IMR-90 (cell line): ENCODE results near the gene TTLL9. TPM values are rescaled to one million over a fixed set of nuclear protein-coding genes. Genes with fewer than 3 reads are reported as not detected.

ENCODE experiments used
- ATAC-seq: fragments of 200-7000 bp; cut with Tn5 transposase; 2 replicates; pipeline ENCODE4 v1.9.1; 2020; ENCODE audit warnings: low read depth, mild to moderate bottlenecking, moderate library complexity
- BruUV-seq: library from RNA; stranded (reverse); fragments of 400-500 nt; replicated peaks from 2 replicates; lab custom pipeline; 2021; lab: Mats Ljungman, UMichigan
- CTCF ChIA-PET: fragments of 300-600 bp; formaldehyde crosslinking; extraction: SDS; loops from one replicate; lab custom pipeline; 2021; ENCODE audit warnings: antibody characterized with exemption; lab: Yijun Ruan, JAX
- POLR2A ChIA-PET: fragments of 300-600 bp; sonication (Branson Sonifier 250); formaldehyde crosslinking; loops from one replicate; lab custom pipeline; 2022; ENCODE audit warnings: antibody characterized with exemption; ENCODE audit not compliant: unreplicated experiment; lab: Charles Lee
- DNase-seq: peaks from one replicate; pipeline ENCODE4 v3.0.0; 2013
- H2AFZ ChIP-seq: replicated peaks from 2 replicates; pipeline ENCODE3; 2013; ENCODE audit warnings: low read length, mild to moderate bottlenecking; ENCODE audit not compliant: poor library complexity
- H2AK5ac ChIP-seq: 2 replicates; pipeline ENCODE4 v1.6.1; 2013; ENCODE audit warnings: low read depth, low read length, inconsistent platforms
- H2AK9ac ChIP-seq: replicated peaks from 2 replicates; pipeline ENCODE3; 2013; ENCODE audit warnings: mild to moderate bottlenecking, low read depth, low read length, moderate library complexity; ENCODE audit not compliant: poor library complexity
- H2BK120ac ChIP-seq: 2 replicates; pipeline ENCODE4 v1.6.1; 2013; ENCODE audit warnings: low read depth, low read length, inconsistent platforms
- H2BK15ac ChIP-seq: 3 replicates; pipeline ENCODE4 v1.6.1; 2013; ENCODE audit warnings: low read depth, low read length, inconsistent platforms
- H2BK20ac ChIP-seq: 2 replicates; pipeline ENCODE4 v1.6.1; 2013; ENCODE audit warnings: low read depth, mild to moderate bottlenecking, inconsistent platforms, low read length, moderate library complexity
- H2BK5ac ChIP-seq: 2 replicates; pipeline ENCODE4 v1.6.1; 2013; ENCODE audit warnings: mild to moderate bottlenecking, low read depth, low read length, inconsistent platforms; ENCODE audit not compliant: poor library complexity, severe bottlenecking
- H3K14ac ChIP-seq: replicated peaks from 2 replicates; pipeline ENCODE4 v1.6.1; 2013; ENCODE audit warnings: low read depth, low read length, inconsistent platforms
- H3K18ac ChIP-seq: 2 replicates; pipeline ENCODE4 v1.6.1; 2013; ENCODE audit warnings: low read depth, low read length, control low read depth
- H3K23ac ChIP-seq: 2 replicates; pipeline ENCODE4 v1.6.1; 2013; ENCODE audit warnings: low read depth, low read length, inconsistent platforms
- H3K27ac ChIP-seq: 2 replicates; pipeline ENCODE4 v1.5.1; 2013; ENCODE audit warnings: mild to moderate bottlenecking, control low read depth, low read length; ENCODE audit not compliant: insufficient read depth
- H3K27me3 ChIP-seq: 2 replicates; pipeline ENCODE4 v1.6.1; 2013; ENCODE audit warnings: low read length; ENCODE audit not compliant: control insufficient read depth, insufficient read depth
- H3K36me3 ChIP-seq: 2 replicates; pipeline ENCODE4 v1.6.1; 2013; ENCODE audit warnings: low read length, mixed read lengths; ENCODE audit not compliant: control insufficient read depth, insufficient read depth
- H3K4ac ChIP-seq: 2 replicates; pipeline ENCODE4 v1.6.1; 2013; ENCODE audit warnings: low read depth, low read length, inconsistent platforms
- H3K4me1 ChIP-seq: 2 replicates; pipeline ENCODE4 v1.6.1; 2013; ENCODE audit warnings: low read length, mixed read lengths; ENCODE audit not compliant: control insufficient read depth, insufficient read depth
- H3K4me2 ChIP-seq: 2 replicates; pipeline ENCODE4 v1.6.1; 2013; ENCODE audit warnings: low read depth, mild to moderate bottlenecking, control low read depth, low read length, moderate library complexity
- H3K4me3 ChIP-seq: 2 replicates; pipeline ENCODE4 v1.5.1; 2013; ENCODE audit warnings: low read depth, mild to moderate bottlenecking, control low read depth, low read length, moderate library complexity; ENCODE audit not compliant: insufficient read depth
- H3K56ac ChIP-seq: 2 replicates; pipeline ENCODE4 v1.6.1; 2013; ENCODE audit warnings: low read length, inconsistent platforms; ENCODE audit not compliant: insufficient read depth; ENCODE audit errors: extremely low read depth
- H3K79me1 ChIP-seq, 2 experiments: 2 replicates each; pipeline ENCODE4 v1.6.1; 2013; ENCODE audit warnings: low read length in 2 of 2, inconsistent platforms in 1 of 2, low read depth in 1 of 2
- H3K9ac ChIP-seq: 2 replicates; pipeline ENCODE4 v1.6.1; 2013; ENCODE audit warnings: low read depth, low read length, control low read depth
- H3K9me1 ChIP-seq: 2 replicates; pipeline ENCODE4 v1.6.1; 2013; ENCODE audit warnings: low read length, inconsistent platforms; ENCODE audit not compliant: insufficient read depth
- H3K9me3 ChIP-seq: 2 replicates; pipeline ENCODE4 v1.6.1; 2013; ENCODE audit warnings: low read length; ENCODE audit not compliant: control insufficient read depth, insufficient read depth
- H4K20me1 ChIP-seq: 2 replicates; pipeline ENCODE4 v1.6.1; 2013; ENCODE audit warnings: low read length, inconsistent platforms; ENCODE audit not compliant: insufficient read depth
- H4K5ac ChIP-seq: 2 replicates; pipeline ENCODE4 v1.6.1; 2013; ENCODE audit warnings: mild to moderate bottlenecking, low read depth, low read length, control low read depth
- H4K8ac ChIP-seq, 2 experiments: 2 replicates each; pipeline ENCODE4 v1.6.1; 2013; ENCODE audit warnings: low read depth in 2 of 2, low read length in 2 of 2, control low read depth in 1 of 2, inconsistent platforms in 1 of 2
- H4K91ac ChIP-seq: 2 replicates; pipeline ENCODE4 v1.6.1; 2013; ENCODE audit warnings: low read depth, low read length, inconsistent platforms; ENCODE audit not compliant: insufficient read depth
- BHLHE40 ChIP-seq: fragments of 150-350 bp; IDR thresholded peaks from 2 replicates; pipeline ENCODE4 v1.6.1; 2016; ENCODE audit warnings: mild to moderate bottlenecking, low read depth, low read length
- CEBPB ChIP-seq: IDR thresholded peaks from 2 replicates; pipeline ENCODE4 v1.6.1; 2012; ENCODE audit warnings: low read depth, low read length, improper control_type of control experiment
- CHD1 ChIP-seq: IDR thresholded peaks from 2 replicates; pipeline ENCODE4 v1.6.1; 2012; ENCODE audit warnings: low read depth, low read length, improper control_type of control experiment
- CTCF ChIP-seq: conservative IDR thresholded peaks from 2 replicates; pipeline ENCODE4 v1.5.1; 2012; ENCODE audit warnings: mild to moderate bottlenecking, low read depth, low read length, improper control_type of control experiment
- ELK1 ChIP-seq: fragments of 150-350 bp; IDR thresholded peaks from 2 replicates; pipeline ENCODE4 v1.6.1; 2016; ENCODE audit warnings: low read depth, mild to moderate bottlenecking, low read length, moderate library complexity, borderline replicate concordance
- FOS ChIP-seq: fragments of 150-350 bp; IDR thresholded peaks from 2 replicates; pipeline ENCODE4 v1.6.1; 2016; ENCODE audit warnings: low read depth, low read length
- MAFK ChIP-seq: IDR thresholded peaks from 2 replicates; pipeline ENCODE4 v1.6.1; 2012; ENCODE audit warnings: low read depth, low read length, improper control_type of control experiment
- MAZ ChIP-seq: IDR thresholded peaks from 2 replicates; pipeline ENCODE4 v1.6.1; 2012; ENCODE audit warnings: low read depth, mild to moderate bottlenecking, low read length, improper control_type of control experiment, moderate library complexity, borderline replicate concordance
- MXI1 ChIP-seq: IDR thresholded peaks from 2 replicates; pipeline ENCODE4 v1.6.1; 2012; ENCODE audit warnings: low read depth, mild to moderate bottlenecking, low read length, moderate library complexity, borderline replicate concordance
- NFE2L2 ChIP-seq: fragments of 150-350 bp; IDR thresholded peaks from 2 replicates; pipeline ENCODE4 v1.6.1; 2016; ENCODE audit warnings: low read depth, mild to moderate bottlenecking, low read length
- POLR2A ChIP-seq: IDR thresholded peaks from 2 replicates; pipeline ENCODE4 v1.6.1; 2012; ENCODE audit warnings: mild to moderate bottlenecking, low read depth, low read length
- RAD21 ChIP-seq: IDR thresholded peaks from 2 replicates; pipeline ENCODE4 v1.6.1; 2012; ENCODE audit warnings: low read length, improper control_type of control experiment
- RCOR1 ChIP-seq: IDR thresholded peaks from 2 replicates; pipeline ENCODE4 v1.6.1; 2012; ENCODE audit warnings: mild to moderate bottlenecking, low read length, improper control_type of control experiment; ENCODE audit not compliant: insufficient replicate concordance
- RFX5 ChIP-seq: IDR thresholded peaks from 2 replicates; pipeline ENCODE4 v1.8.0; 2012; ENCODE audit warnings: low read depth, mild to moderate bottlenecking, low read length, moderate library complexity
- SMC3 ChIP-seq: fragments of 150-350 bp; IDR thresholded peaks from 2 replicates; pipeline ENCODE4 v1.6.1; 2016; ENCODE audit warnings: low read depth, mild to moderate bottlenecking, antibody characterized with exemption, low read length, moderate library complexity
- USF2 ChIP-seq: fragments of 150-350 bp; IDR thresholded peaks from 2 replicates; pipeline ENCODE4 v1.6.1; 2017; ENCODE audit warnings: mild to moderate bottlenecking, antibody characterized with exemption, low read length, low read depth
- WGBS, 2 experiments: methylation state at CpG; one replicate each; pipeline versions ENCODE4 v1.1.5 to v1.1.7; 2013; ENCODE audit warnings: missing lambda C conversion rate in 2 of 2; ENCODE audit not compliant: insufficient read length in 1 of 2; ENCODE audit errors: extremely low coverage in 2 of 2; 5-methylcytosine and 5-hydroxymethylcytosine counted together
- dilution Hi-C: fragments of 300-500 bp; cut with HindIII; formaldehyde crosslinking; loops from one replicate; pipeline ENCODE4 v1.14.3; 2018; ENCODE audit warnings: low sequenced_read_pairs; ENCODE audit not compliant: unreplicated experiment
- in situ Hi-C: fragments of 300-500 bp; cut with MboI; formaldehyde crosslinking; loops from 3 replicates; pipeline ENCODE4 v1.14.3; 2019; ENCODE audit warnings: low sequenced_read_pairs, inconsistent platforms, mixed read lengths
- intact Hi-C: fragments of 100-400 bp; cut with micrococcal nuclease; formaldehyde crosslinking; loops from 2 replicates; pipeline ENCODE4 v1.10.0; 2022
- polyA plus RNA-seq, 3 experiments: library from polyadenylated mRNA; depleted of rRNA; stranded (reverse); fragments of >200 nt; gene quantifications; 2 replicates each; pipeline ENCODE4 v1.2.3, GENCODE V29; 2012; ENCODE audit warnings: low replicate concordance in 1 of 3
- total RNA-seq: library from RNA; depleted of rRNA; stranded (reverse); fragments of >200 nt; gene quantifications from 2 replicates; pipeline ENCODE4 v1.2.3, GENCODE V29; 2012

TTLL9 gene
- total and polyA plus RNA-seq, 2 of the 4 experiments (the other 2 are of a cell fraction) = not detected

GRCh38 chr20:31862157-31862470, 8.3 kb upstream of the TTLL9 start:
- no peak for TF ChIP-seq BHLHE40
- TF ChIP-seq FOS = no peak
- no peak for TF ChIP-seq MAFK
- no peak for TF ChIP-seq MAZ
- no peak for TF ChIP-seq CHD1
- TF ChIP-seq MXI1 = no peak
- no peak for TF ChIP-seq RFX5
- TF ChIP-seq CEBPB = no peak
- no peak for TF ChIP-seq CTCF
- no peak for TF ChIP-seq RCOR1
- TF ChIP-seq ELK1 = no peak
- no peak for TF ChIP-seq USF2
- no peak for TF ChIP-seq SMC3
- no peak for TF ChIP-seq NFE2L2
- no peak for TF ChIP-seq POLR2A
- TF ChIP-seq RAD21 = no peak
- H2BK20ac ChIP-seq = no peak overlapping the region
- no peak overlapping the region for H3K4me2 ChIP-seq
- H3K4ac ChIP-seq = no peak overlapping the region
- H2AFZ ChIP-seq = no peak overlapping the region
- H3K4me3 ChIP-seq = no peak overlapping the region
- peaks cover 85% of the 10 kb centered on the region for H3K27me3 ChIP-seq
- H4K91ac ChIP-seq = no peak overlapping the region
- H2AK5ac ChIP-seq = no peak overlapping the region
- POLR2A ChIA-PET = no interaction called here
- no peaks in the 10 kb centered on the region for H4K20me1 ChIP-seq
- DNase-seq (no peak), ATAC-seq (no peak)
- H3K9me1 ChIP-seq = no peaks in the 10 kb centered on the region; the same call in 1 of the 2 replicates
- no peaks in the 10 kb centered on the region for H3K9me3 ChIP-seq
- no peak overlapping the region for H3K9ac ChIP-seq
- in situ Hi-C loops = no loop called here
- no peak overlapping the region for H3K23ac ChIP-seq
- intact Hi-C loops = no loop called here
- H2AK9ac ChIP-seq = no peak overlapping the region
- no peak overlapping the region for H4K5ac ChIP-seq
- no peak overlapping the region for H2BK120ac ChIP-seq
- H3K56ac ChIP-seq = no peak overlapping the region
- no peak overlapping the region for H3K27ac ChIP-seq
- H3K4me1 ChIP-seq = peaks cover 2% of the 10 kb centered on the region; the same call in 1 of the 2 replicates
- H3K14ac ChIP-seq = no peak overlapping the region
- no TSS peak for BruUV-seq
- WGBS, 2 experiments = 83% methylated on average over 2 of the region's 5 CpGs; no CpG with 5 or more reads in 1 of the 2 experiments
- CTCF ChIA-PET = no interaction called here
- H3K36me3 ChIP-seq = no peaks in the 10 kb centered on the region
- no peaks in the 10 kb centered on the region for H3K79me1 ChIP-seq
- dilution Hi-C loops = no loop called here
- no peak overlapping the region for H4K8ac ChIP-seq
- H2BK5ac ChIP-seq = no peak overlapping the region
- H2BK15ac ChIP-seq = no peak overlapping the region
- no peak overlapping the region for H3K18ac ChIP-seq
